GM18526 (cell line): ENCODE data around the gene VTI1A.

Experiments
- POLR2A ChIP-seq: IDR thresholded peaks from 3 replicates; pipeline ENCODE4 v1.6.1; 2011; ENCODE audit not compliant: insufficient read length; ENCODE audit errors: extremely low read depth

The VTI1A gene

GRCh38 chr10:112716924-112717413, 270.0 kb downstream of the VTI1A start:
- no peak for TF ChIP-seq POLR2A

- no peak for TF ChIP-seq POLR2A
Measured at GRCh38 chr10:112720178-112720577, 273.2 kb downstream of the VTI1A start.

- TF ChIP-seq POLR2A = no peak
Measured at GRCh38 chr10:112721080-112721698, 274.2 kb downstream of the VTI1A start.

GRCh38 chr10:112722758-112723157, 275.7 kb downstream of the VTI1A start:
- no peak for TF ChIP-seq POLR2A

GRCh38 chr10:112723876-112724275, 276.9 kb downstream of the VTI1A start:
- no peak for TF ChIP-seq POLR2A

GRCh38 chr10:112724404-112724991, 277.5 kb downstream of the VTI1A start:
- TF ChIP-seq POLR2A = no peak

GRCh38 chr10:112728118-112728883, 281.3 kb downstream of the VTI1A start:
- TF ChIP-seq POLR2A = no peak

- no peak for TF ChIP-seq POLR2A
Measured at GRCh38 chr10:112728997-112729396, 282.0 kb downstream of the VTI1A start.

GRCh38 chr10:112732277-112732921, 285.4 kb downstream of the VTI1A start:
- no peak for TF ChIP-seq POLR2A

- no peak for TF ChIP-seq POLR2A
Measured at GRCh38 chr10:112735041-112735695, 288.2 kb downstream of the VTI1A start.

GRCh38 chr10:112738606-112739591, 291.9 kb downstream of the VTI1A start:
- no peak for TF ChIP-seq POLR2A

- TF ChIP-seq POLR2A = no peak
Measured at GRCh38 chr10:112739592-112740353, 292.8 kb downstream of the VTI1A start.

GRCh38 chr10:112741830-112742402, 294.9 kb downstream of the VTI1A start:
- TF ChIP-seq POLR2A = no peak
